ENCODE results near the gene WWOX. TPM values are rescaled to one million over a fixed set of nuclear protein-coding genes. Genes with fewer than 3 reads are reported as not detected.

WWOX gene
- total RNA-seq, 1 donor from 2014 or later = 12.6 TPM

GRCh38 chr16:78137782-78138616 is 38.5 kb downstream of the WWOX start:
- no peak for TF ChIP-seq CTCF (IDR thresholded peaks at IDR 0.05; ENCODE audit: insufficient read depth, low read length, severe bottlenecking)
- H3K4me3 ChIP-seq (ENCODE audit: low read depth, low read length) = no peak overlapping the region
- FAIRE-seq = no peak
- no peaks in the 10 kb centered on the region for H3K36me3 ChIP-seq (ENCODE audit: control insufficient read depth, insufficient read depth, low read length)
- DNase-seq (ENCODE audit: low read depth) = no peak
- no peaks in the 10 kb centered on the region for H3K27me3 ChIP-seq (ENCODE audit: control insufficient read depth, insufficient read depth, low read length)

- TF ChIP-seq CTCF (IDR thresholded peaks at IDR 0.05; ENCODE audit: insufficient read depth, low read length, severe bottlenecking) = no peak
- DNase-seq (ENCODE audit: low read depth) (no peak), FAIRE-seq (no peak)
- H3K36me3 ChIP-seq (ENCODE audit: control insufficient read depth, insufficient read depth, low read length) = no peaks in the 10 kb centered on the region
- no peak overlapping the region for H3K4me3 ChIP-seq (ENCODE audit: low read depth, low read length)
- H3K27me3 ChIP-seq (ENCODE audit: control insufficient read depth, insufficient read depth, low read length) = no peaks in the 10 kb centered on the region
Measured at GRCh38 chr16:78140818-78141466, 41.5 kb downstream of the WWOX start.

- H3K4me3 ChIP-seq (ENCODE audit: low read depth, low read length) = no peak overlapping the region
- TF ChIP-seq CTCF (IDR thresholded peaks at IDR 0.05; ENCODE audit: insufficient read depth, low read length, severe bottlenecking) = no peak
- H3K27me3 ChIP-seq (ENCODE audit: control insufficient read depth, insufficient read depth, low read length) = no peaks in the 10 kb centered on the region
- no peaks in the 10 kb centered on the region for H3K36me3 ChIP-seq (ENCODE audit: control insufficient read depth, insufficient read depth, low read length)
- FAIRE-seq (no peak), DNase-seq (ENCODE audit: low read depth) (no peak)
Measured at GRCh38 chr16:78142788-78143187, 43.3 kb downstream of the WWOX start.

GRCh38 chr16:78146807-78147206 is 47.4 kb downstream of the WWOX start:
- DNase-seq (ENCODE audit: low read depth) (no peak), FAIRE-seq (no peak)
- H3K4me3 ChIP-seq (ENCODE audit: low read depth, low read length) = no peak overlapping the region

GRCh38 chr16:78147911-78148401 is 48.5 kb downstream of the WWOX start:
- no peaks in the 10 kb centered on the region for H3K36me3 ChIP-seq (ENCODE audit: control insufficient read depth, insufficient read depth, low read length)
- H3K27me3 ChIP-seq (ENCODE audit: control insufficient read depth, insufficient read depth, low read length) = no peaks in the 10 kb centered on the region
- no peak for TF ChIP-seq CTCF (IDR thresholded peaks at IDR 0.05; ENCODE audit: insufficient read depth, low read length, severe bottlenecking)
- no peak overlapping the region for H3K4me3 ChIP-seq (ENCODE audit: low read depth, low read length)
- DNase-seq (ENCODE audit: low read depth) (peak; percentile 51), FAIRE-seq (no peak)

More at GRCh38 chr16:78146807-78147206, 47.4 kb downstream of the WWOX start:
- no peak for TF ChIP-seq CTCF (IDR thresholded peaks at IDR 0.05; ENCODE audit: insufficient read depth, low read length, severe bottlenecking)
- Histone ChIP-seq H3K27me3 (ENCODE audit: control insufficient read depth, insufficient read depth, low read length) (no peaks in the 10 kb centered on the region), H3K36me3 (ENCODE audit: control insufficient read depth, insufficient read depth, low read length) (no peaks in the 10 kb centered on the region)

Measured in bronchial epithelial cell (primary cell).